ENCODE data around the gene PDZD7.
A peak's percentile ranks its signal among the peaks of the same experiment; 100 is the strongest.

The PDZD7 gene

GRCh38 chr10:101054876-101055275 lies 23.9 kb upstream of the PDZD7 start:
- TF ChIP-seq EZH2 (IDR thresholded peaks at IDR 0.05; ENCODE audit: borderline replicate concordance, low read depth, low read length, severe bottlenecking) (no peak), CTCF (IDR thresholded peaks at IDR 0.05; ENCODE audit: borderline replicate concordance, extremely low read depth, low read length, poor library complexity, severe bottlenecking) (no peak)
- H2AFZ ChIP-seq (ENCODE audit: low read depth, low read length), result no peak overlapping the region
- ATAC-seq (ENCODE audit: insufficient read depth, low read depth), result no peak
- peak overlapping the region; percentile 77; the same call in 1 of the 2 replicates for H3K4me2 ChIP-seq (ENCODE audit: insufficient read depth, low read length)
- H3K36me3 ChIP-seq (ENCODE audit: insufficient read depth, low read length), result peaks cover 58% of the 10 kb centered on the region
- no peak overlapping the region for H3K9ac ChIP-seq (ENCODE audit: low read depth, low read length)
- no peak for DNase-seq
- peaks cover 59% of the 10 kb centered on the region for H3K4me1 ChIP-seq (ENCODE audit: insufficient read depth, low read length)
- peaks cover 59% of the 10 kb centered on the region for H4K20me1 ChIP-seq (ENCODE audit: insufficient read depth, low read length)
- H3K4me3 ChIP-seq (ENCODE audit: low read depth in 1 of 2, low read length in 2 of 2), result peak overlapping the region in 1 of 2 experiments; percentile 17; a peak in 1 of 4 replicates
- peaks cover 93% of the 10 kb centered on the region for H3K79me2 ChIP-seq (ENCODE audit: insufficient read depth, low read length)
- no peak overlapping the region for H3K27ac ChIP-seq (ENCODE audit: low read length)
- no peaks in the 10 kb centered on the region for H3K27me3 ChIP-seq (ENCODE audit: insufficient read depth, low read length, poor library complexity)
- no peaks in the 10 kb centered on the region for H3K9me3 ChIP-seq (ENCODE audit: insufficient read depth, low read length, severe bottlenecking)

GRCh38 chr10:101054351-101054750 lies 23.4 kb upstream of the PDZD7 start:
- H3K36me3 ChIP-seq (ENCODE audit: insufficient read depth, low read length), result peaks cover 56% of the 10 kb centered on the region
- H4K20me1 ChIP-seq (ENCODE audit: insufficient read depth, low read length), result peaks cover 57% of the 10 kb centered on the region
- no peaks in the 10 kb centered on the region for H3K27me3 ChIP-seq (ENCODE audit: insufficient read depth, low read length, poor library complexity)
- H3K79me2 ChIP-seq (ENCODE audit: insufficient read depth, low read length), result peaks cover 87% of the 10 kb centered on the region
- H3K9ac ChIP-seq (ENCODE audit: low read depth, low read length), result no peak overlapping the region
- ATAC-seq (ENCODE audit: insufficient read depth, low read depth) (no peak), DNase-seq (no peak)
- H3K4me3 ChIP-seq (ENCODE audit: low read depth in 1 of 2, low read length in 2 of 2), result no peak overlapping the region
- peak overlapping the region; percentile 77; the same call in 1 of the 2 replicates for H3K4me2 ChIP-seq (ENCODE audit: insufficient read depth, low read length)
- H3K27ac ChIP-seq (ENCODE audit: low read length), result no peak overlapping the region
- peaks cover 53% of the 10 kb centered on the region for H3K4me1 ChIP-seq (ENCODE audit: insufficient read depth, low read length)
- no peaks in the 10 kb centered on the region for H3K9me3 ChIP-seq (ENCODE audit: insufficient read depth, low read length, severe bottlenecking)
- TF ChIP-seq EZH2 (IDR thresholded peaks at IDR 0.05; ENCODE audit: borderline replicate concordance, low read depth, low read length, severe bottlenecking) (no peak), CTCF (IDR thresholded peaks at IDR 0.05; ENCODE audit: borderline replicate concordance, extremely low read depth, low read length, poor library complexity, severe bottlenecking) (no peak)
- H2AFZ ChIP-seq (ENCODE audit: low read depth, low read length), result no peak overlapping the region

DNA sequence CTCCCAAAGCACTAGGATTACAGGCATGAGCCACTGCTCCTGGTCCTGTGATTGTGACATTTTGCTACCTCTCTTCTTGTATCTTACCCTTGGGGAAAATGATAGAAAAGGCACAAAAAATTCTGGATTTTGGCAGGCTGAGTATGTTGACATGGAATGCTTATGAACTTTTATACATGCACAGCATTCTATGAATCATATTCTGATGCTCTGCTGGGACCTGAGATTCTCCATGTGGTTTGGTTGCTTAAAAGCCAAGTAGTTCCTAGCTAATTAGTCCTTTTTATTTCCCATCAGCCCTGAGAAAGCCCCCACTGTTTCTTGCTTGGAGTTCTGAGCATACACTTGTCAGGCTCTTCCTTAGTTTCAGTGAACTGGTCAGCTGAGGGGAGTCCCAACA lies 22.6 kb upstream of the PDZD7 start:
- H3K4me1 ChIP-seq (ENCODE audit: insufficient read depth, low read length), result peaks cover 45% of the 10 kb centered on the region
- no peak overlapping the region for H3K4me3 ChIP-seq (ENCODE audit: low read depth in 1 of 2, low read length in 2 of 2)
- H2AFZ ChIP-seq (ENCODE audit: low read depth, low read length), result no peak overlapping the region
- no peak for TF ChIP-seq CTCF (IDR thresholded peaks at IDR 0.05; ENCODE audit: borderline replicate concordance, extremely low read depth, low read length, poor library complexity, severe bottlenecking)
- TF ChIP-seq EZH2 (IDR thresholded peaks at IDR 0.05; ENCODE audit: borderline replicate concordance, low read depth, low read length, severe bottlenecking), result no peak
- H3K27ac ChIP-seq (ENCODE audit: low read length), result 0 out of 2 replicates have a peak overlapping the region, but pooled peaks have one; percentile 4
- no peak overlapping the region for H3K9ac ChIP-seq (ENCODE audit: low read depth, low read length)
- peaks cover 54% of the 10 kb centered on the region for H4K20me1 ChIP-seq (ENCODE audit: insufficient read depth, low read length)
- H3K79me2 ChIP-seq (ENCODE audit: insufficient read depth, low read length), result peaks cover 81% of the 10 kb centered on the region
- H3K36me3 ChIP-seq (ENCODE audit: insufficient read depth, low read length), result peaks cover 54% of the 10 kb centered on the region
- H3K9me3 ChIP-seq (ENCODE audit: insufficient read depth, low read length, severe bottlenecking), result no peaks in the 10 kb centered on the region
- peak overlapping the region; percentile 33; the same call in 1 of the 2 replicates for H3K4me2 ChIP-seq (ENCODE audit: insufficient read depth, low read length)
- ATAC-seq (ENCODE audit: insufficient read depth, low read depth) (no peak), DNase-seq (no peak)
- H3K27me3 ChIP-seq (ENCODE audit: insufficient read depth, low read length, poor library complexity), result no peaks in the 10 kb centered on the region
